Skeletal muscle tissue (tissue), 4 donors: Measurements from ENCODE around the gene CCR1. TPM values are rescaled to one million over a fixed set of nuclear protein-coding genes. Genes with fewer than 3 reads are reported as not detected.

Source experiments
- H3K27ac ChIP-seq: one replicate; pipeline ENCODE4 v1.7.0; 2013; ENCODE audit warnings: mild to moderate bottlenecking, low read depth, low read length, inconsistent platforms
- H3K27me3 ChIP-seq, 3 donors: one replicate each; pipeline ENCODE4 v1.7.0; 2013; ENCODE audit warnings: low read length in 3 of 3; ENCODE audit not compliant: control insufficient read depth in 3 of 3, insufficient read depth in 3 of 3
- H3K36me3 ChIP-seq, 3 donors: one replicate each; pipeline ENCODE4 v1.7.0; 2013; ENCODE audit warnings: low read length in 3 of 3; ENCODE audit not compliant: control insufficient read depth in 3 of 3, insufficient read depth in 3 of 3
- H3K4me1 ChIP-seq, 3 donors: one replicate each; pipeline ENCODE4 v1.7.0; 2013; ENCODE audit warnings: low read length in 3 of 3, mild to moderate bottlenecking in 3 of 3; ENCODE audit not compliant: control insufficient read depth in 3 of 3, insufficient read depth in 3 of 3
- H3K4me3 ChIP-seq, 3 donors: one replicate each; pipeline ENCODE4 v1.7.0; 2013; ENCODE audit warnings: low read length in 3 of 3
- H3K9ac ChIP-seq, 3 donors: one replicate each; pipeline ENCODE4 v1.7.0; 2013; ENCODE audit warnings: low read length in 3 of 3, mild to moderate bottlenecking in 3 of 3, moderate library complexity in 2 of 3, low read depth in 1 of 3
- H3K9me3 ChIP-seq, 3 donors: one replicate each; pipeline ENCODE4 v1.7.0; 2013; ENCODE audit warnings: low read length in 3 of 3; ENCODE audit not compliant: control insufficient read depth in 3 of 3
- total RNA-seq: library from RNA; depleted of rRNA; stranded (reverse); fragments of >200 nt; gene quantifications from one replicate; pipeline ENCODE4 v1.2.3, GENCODE V29; 2014
- donor health status: Osteomylitis.

Gene CCR1
- total RNA-seq, 1 donor from 2014 or later: 3.7 TPM

GRCh38 chr3:46200790-46201189 is 7.3 kb downstream of the CCR1 start:
- Histone ChIP-seq H3K27ac (peak overlapping the region; percentile 15), H3K4me1 (peaks cover 0 to 10% (median 0%) of the 10 kb centered on the region in 3 donors), H3K9me3 (peaks cover 0 to 2% (median 0%) of the 10 kb centered on the region in 3 donors), H3K36me3 (no peaks in the 10 kb centered on the region), H3K4me3 (no peak overlapping the region), H3K27me3 (peaks cover 0 to 3% (median 0%) of the 10 kb centered on the region in 3 donors), H3K9ac (no peak overlapping the region)

- Histone ChIP-seq H3K27ac (no peak overlapping the region), H3K9me3 (peaks cover 0 to 2% (median 0%) of the 10 kb centered on the region in 3 donors), H3K27me3 (peaks cover 0 to 3% (median 0%) of the 10 kb centered on the region in 3 donors), H3K9ac (no peak overlapping the region), H3K4me1 (peaks cover 0 to 10% (median 0%) of the 10 kb centered on the region in 3 donors), H3K4me3 (no peak overlapping the region), H3K36me3 (no peaks in the 10 kb centered on the region)
These were observed 7.9 kb downstream of the CCR1 start for GRCh38 chr3:46200211-46200610.

- H3K27ac ChIP-seq: no peak overlapping the region
- peaks cover 0 to 3% (median 0%) of the 10 kb centered on the region in 3 donors for H3K27me3 ChIP-seq
- H3K36me3 ChIP-seq: no peaks in the 10 kb centered on the region
- H3K9me3 ChIP-seq: peaks cover 0 to 11% (median 6%) of the 10 kb centered on the region in 3 donors
- H3K4me3 ChIP-seq: no peak overlapping the region
- no peaks in the 10 kb centered on the region for H3K4me1 ChIP-seq
- no peak overlapping the region for H3K9ac ChIP-seq
These were observed 11.7 kb downstream of the CCR1 start for GRCh38 chr3:46196261-46196957.

GRCh38 chr3:46194868-46195553 is 13.1 kb downstream of the CCR1 start:
- Histone ChIP-seq H3K4me3 (no peak overlapping the region), H3K4me1 (no peaks in the 10 kb centered on the region), H3K36me3 (no peaks in the 10 kb centered on the region), H3K9ac (no peak overlapping the region), H3K27ac (no peak overlapping the region), H3K9me3 (peaks cover 0 to 11% (median 6%) of the 10 kb centered on the region in 3 donors), H3K27me3 (no peaks in the 10 kb centered on the region)

GRCh38 chr3:46193436-46193835 is 14.7 kb downstream of the CCR1 start:
- Histone ChIP-seq H3K36me3 (no peaks in the 10 kb centered on the region), H3K27ac (no peak overlapping the region), H3K4me3 (no peak overlapping the region), H3K4me1 (no peaks in the 10 kb centered on the region), H3K27me3 (no peaks in the 10 kb centered on the region), H3K9me3 (peaks cover 0 to 11% (median 6%) of the 10 kb centered on the region in 3 donors), H3K9ac (no peak overlapping the region)

- Histone ChIP-seq H3K36me3 (no peaks in the 10 kb centered on the region), H3K27ac (no peak overlapping the region), H3K27me3 (no peaks in the 10 kb centered on the region), H3K9me3 (peaks cover 0 to 9% (median 6%) of the 10 kb centered on the region in 3 donors), H3K4me3 (no peak overlapping the region), H3K9ac (no peak overlapping the region), H3K4me1 (no peaks in the 10 kb centered on the region)
These were observed 15.2 kb downstream of the CCR1 start for GRCh38 chr3:46192939-46193338.

- no peak overlapping the region for H3K4me3 ChIP-seq
- no peaks in the 10 kb centered on the region for H3K4me1 ChIP-seq
- no peaks in the 10 kb centered on the region for H3K27me3 ChIP-seq
- peaks cover 0 to 9% (median 6%) of the 10 kb centered on the region in 3 donors for H3K9me3 ChIP-seq
- H3K36me3 ChIP-seq: no peaks in the 10 kb centered on the region
- no peak overlapping the region for H3K27ac ChIP-seq
- H3K9ac ChIP-seq: no peak overlapping the region
These were observed 16.4 kb downstream of the CCR1 start for GRCh38 chr3:46191730-46192129.

GRCh38 chr3:46188708-46189107 is 19.4 kb downstream of the CCR1 start:
- Histone ChIP-seq H3K27me3 (no peaks in the 10 kb centered on the region), H3K4me3 (no peak overlapping the region), H3K36me3 (no peaks in the 10 kb centered on the region), H3K4me1 (no peaks in the 10 kb centered on the region), H3K27ac (no peak overlapping the region), H3K9ac (no peak overlapping the region), H3K9me3 (peaks cover 0 to 5% (median 3%) of the 10 kb centered on the region in 3 donors)

GRCh38 chr3:46187876-46188275 is 20.2 kb downstream of the CCR1 start:
- no peaks in the 10 kb centered on the region for H3K36me3 ChIP-seq
- peaks cover 0 to 7% (median 0%) of the 10 kb centered on the region in 3 donors for H3K4me1 ChIP-seq
- no peaks in the 10 kb centered on the region for H3K27me3 ChIP-seq

GRCh38 chr3:46187341-46187700 is 20.8 kb downstream of the CCR1 start:
- Histone ChIP-seq H3K36me3 (no peaks in the 10 kb centered on the region), H3K4me1 (peaks cover 0 to 9% (median 0%) of the 10 kb centered on the region in 3 donors), H3K9ac (no peak overlapping the region), H3K9me3 (no peaks in the 10 kb centered on the region), H3K27ac (no peak overlapping the region), H3K27me3 (no peaks in the 10 kb centered on the region), H3K4me3 (no peak overlapping the region)

More at GRCh38 chr3:46187876-46188275, 20.2 kb downstream of the CCR1 start:
- Histone ChIP-seq H3K4me3 (no peak overlapping the region), H3K27ac (no peak overlapping the region), H3K9ac (no peak overlapping the region), H3K9me3 (no peaks in the 10 kb centered on the region)
